GM20000 (cell line): ENCODE results near the gene HSPA1A.
"Not testable (repeated sequence)": the region's sequence is repeated elsewhere in the genome, so short reads cannot be mapped to it uniquely, and the experiment has no call there.

Source experiments
- DNase-seq: peaks from one replicate; pipeline ENCODE4 v3.0.0; 2012; ENCODE audit warnings: low spot score
- TF ChIP-seq, protein P1 (sequence below): IDR thresholded peaks from 2 replicates; pipeline ENCODE4 v1.5.1; 2012; ENCODE audit warnings: mild to moderate bottlenecking, control low read depth; ENCODE audit errors: extremely low read depth, missing control alignments

HSPA1A gene

DNA sequence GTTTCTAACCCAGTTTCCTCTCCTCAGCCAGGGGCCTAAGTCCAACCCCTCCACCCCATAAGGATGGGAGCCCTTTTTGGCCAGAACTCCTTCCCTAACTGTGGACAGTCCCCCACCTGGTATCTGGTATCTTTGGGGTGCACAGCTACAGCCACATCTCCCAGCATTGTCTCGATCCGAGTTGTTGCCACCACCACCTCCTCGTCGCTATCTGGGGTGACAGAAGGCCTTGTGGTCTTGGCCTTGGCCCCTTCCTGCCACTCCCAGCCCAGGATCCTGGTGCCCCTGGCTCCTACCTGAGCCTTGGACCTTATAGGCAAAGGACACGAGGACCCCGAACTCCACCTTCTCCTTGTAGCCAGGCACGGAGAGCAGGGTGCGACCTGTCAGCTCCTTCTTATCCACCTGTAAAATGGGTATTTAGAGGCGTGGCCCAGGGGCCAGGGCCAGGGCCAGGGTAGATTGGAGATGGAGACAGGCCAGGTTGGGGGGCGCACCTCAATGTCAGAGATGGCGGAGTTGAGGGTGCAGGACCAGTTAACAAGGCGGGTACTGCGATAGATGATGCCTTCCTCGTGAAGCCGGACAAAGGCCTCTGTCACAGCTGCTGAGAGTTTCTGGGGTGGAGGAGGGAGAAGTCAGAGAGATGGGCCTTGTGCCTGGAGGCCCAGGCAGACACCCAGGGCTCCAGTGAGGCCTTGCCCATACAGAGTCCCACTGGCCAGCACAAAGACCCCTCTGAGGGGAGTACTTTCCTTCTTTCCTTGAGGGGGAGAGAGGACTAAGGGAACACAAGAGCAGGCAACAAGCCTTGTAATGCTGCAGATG is 31.0 kb upstream of the HSPA1A start:
- TF ChIP-seq, protein P1, sequence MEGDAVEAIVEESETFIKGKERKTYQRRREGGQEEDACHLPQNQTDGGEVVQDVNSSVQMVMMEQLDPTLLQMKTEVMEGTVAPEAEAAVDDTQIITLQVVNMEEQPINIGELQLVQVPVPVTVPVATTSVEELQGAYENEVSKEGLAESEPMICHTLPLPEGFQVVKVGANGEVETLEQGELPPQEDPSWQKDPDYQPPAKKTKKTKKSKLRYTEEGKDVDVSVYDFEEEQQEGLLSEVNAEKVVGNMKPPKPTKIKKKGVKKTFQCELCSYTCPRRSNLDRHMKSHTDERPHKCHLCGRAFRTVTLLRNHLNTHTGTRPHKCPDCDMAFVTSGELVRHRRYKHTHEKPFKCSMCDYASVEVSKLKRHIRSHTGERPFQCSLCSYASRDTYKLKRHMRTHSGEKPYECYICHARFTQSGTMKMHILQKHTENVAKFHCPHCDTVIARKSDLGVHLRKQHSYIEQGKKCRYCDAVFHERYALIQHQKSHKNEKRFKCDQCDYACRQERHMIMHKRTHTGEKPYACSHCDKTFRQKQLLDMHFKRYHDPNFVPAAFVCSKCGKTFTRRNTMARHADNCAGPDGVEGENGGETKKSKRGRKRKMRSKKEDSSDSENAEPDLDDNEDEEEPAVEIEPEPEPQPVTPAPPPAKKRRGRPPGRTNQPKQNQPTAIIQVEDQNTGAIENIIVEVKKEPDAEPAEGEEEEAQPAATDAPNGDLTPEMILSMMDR = no peak

DNA sequence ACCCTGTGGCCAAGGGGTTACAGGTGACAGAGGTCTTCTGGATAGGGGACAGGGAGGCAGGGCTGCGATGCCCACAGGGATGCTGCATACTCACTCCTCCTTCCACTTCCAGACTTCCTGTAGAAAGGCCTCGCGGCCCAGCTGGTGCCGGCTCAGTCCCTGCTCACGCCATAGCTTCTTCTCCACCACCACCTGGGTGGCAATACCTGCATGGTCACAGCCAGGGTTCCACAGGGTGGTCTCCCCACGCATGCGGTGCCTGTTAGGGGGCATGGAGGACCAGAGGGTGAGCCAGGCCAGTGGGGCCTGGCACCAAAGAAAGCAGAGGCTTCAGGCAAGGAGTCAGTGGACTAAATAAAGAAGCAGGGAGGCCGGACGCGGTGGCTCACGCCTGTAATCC is 29.9 kb upstream of the HSPA1A start:
- TF ChIP-seq, protein P1 = no peak
- no peak for DNase-seq

More for the DNA sequence above, 31.0 kb upstream of the HSPA1A start:
- no peak for DNase-seq

DNA sequence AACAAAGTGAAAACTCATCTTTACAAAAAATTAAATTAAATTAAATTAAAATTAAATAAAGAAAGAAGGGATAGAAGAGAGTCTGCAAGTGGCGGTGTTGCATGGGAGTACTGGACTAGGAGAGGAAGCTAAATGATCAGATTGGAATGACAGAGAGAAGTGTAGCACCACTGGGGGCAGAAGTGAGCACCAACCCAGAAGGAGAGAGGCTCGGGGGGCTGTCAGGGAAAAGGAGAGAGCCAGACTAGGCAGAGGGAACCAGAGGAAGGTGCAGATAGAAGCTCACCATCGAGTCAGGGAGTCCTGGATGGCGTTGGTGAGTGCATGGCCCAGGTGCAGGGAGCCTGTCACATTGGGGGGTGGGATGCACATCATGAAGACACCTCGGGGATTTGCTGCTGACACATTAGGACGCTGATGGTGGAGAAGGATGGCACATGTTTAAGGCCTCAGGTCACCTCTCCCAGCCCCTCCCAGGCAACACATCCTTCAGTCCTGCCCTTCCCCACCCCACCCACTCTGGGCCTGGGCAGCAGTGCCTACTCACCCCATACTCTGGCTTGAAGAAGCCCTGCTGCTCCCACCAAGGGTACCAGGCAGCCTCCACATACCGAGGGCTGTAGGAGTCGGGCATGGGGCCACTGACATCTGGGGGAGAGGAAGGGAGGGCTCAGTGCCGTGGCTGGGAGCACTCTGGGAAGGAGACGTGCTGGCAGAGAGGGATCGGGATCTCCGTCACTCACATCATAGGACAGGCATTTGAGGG is 23.8 kb upstream of the HSPA1A start:
- DNase-seq = peak; percentile 70
- TF ChIP-seq, protein P1 = peak; percentile 39

DNA sequence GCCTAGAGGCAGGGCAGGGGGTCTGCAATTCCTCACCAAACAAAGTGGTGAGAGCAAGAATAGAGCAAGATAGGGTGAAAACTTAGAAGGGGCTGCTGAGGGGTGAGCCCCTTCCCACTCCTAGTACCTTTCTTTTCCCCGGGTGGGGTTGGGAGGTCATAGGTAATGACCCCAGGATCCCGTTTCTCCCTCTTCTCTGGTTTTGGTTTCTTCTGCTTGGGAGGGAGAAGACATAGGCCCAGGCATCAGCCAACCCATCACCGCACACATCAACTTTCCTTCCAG is 23.3 kb upstream of the HSPA1A start:
- no peak for DNase-seq
- TF ChIP-seq, protein P1 = no peak

DNA sequence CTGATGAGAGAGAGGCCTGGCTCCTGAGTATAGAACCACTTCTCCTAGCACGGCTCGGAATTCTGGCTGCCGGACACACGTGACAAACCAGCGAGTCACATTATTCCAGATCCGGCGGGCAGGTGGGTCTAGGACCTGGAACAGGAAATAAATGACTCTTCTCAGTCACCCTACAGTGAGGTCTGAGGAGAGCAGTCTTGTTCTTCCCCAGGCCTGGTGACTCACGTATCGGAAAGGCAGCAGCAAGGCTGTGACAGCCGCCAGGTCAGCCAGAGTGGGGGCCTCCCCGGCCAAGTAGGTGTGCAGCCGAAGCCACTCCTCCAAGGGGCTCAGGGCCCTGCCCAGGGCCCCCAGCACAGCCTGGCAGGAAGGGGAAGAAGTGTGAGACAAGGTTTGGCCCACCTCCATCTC is 22.6 kb upstream of the HSPA1A start:
- TF ChIP-seq, protein P1 = no peak
- no peak for DNase-seq

DNA sequence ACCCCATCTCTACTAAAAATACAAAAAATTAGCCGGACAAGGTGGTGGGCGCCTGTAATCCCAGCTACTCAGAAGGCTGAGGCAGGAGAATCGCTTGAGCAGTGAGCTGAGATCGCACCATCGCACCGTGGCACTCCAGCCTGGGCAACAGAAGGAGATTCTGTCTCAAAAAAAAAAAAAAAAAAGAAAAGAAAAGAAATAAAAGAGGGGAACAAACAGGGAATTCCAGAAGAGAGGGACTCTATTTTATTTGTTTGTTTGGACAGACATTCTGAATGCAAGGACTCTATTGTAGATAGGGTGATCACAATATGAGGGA is 21.5 kb upstream of the HSPA1A start:
- not testable (repeated sequence) for DNase-seq

DNA sequence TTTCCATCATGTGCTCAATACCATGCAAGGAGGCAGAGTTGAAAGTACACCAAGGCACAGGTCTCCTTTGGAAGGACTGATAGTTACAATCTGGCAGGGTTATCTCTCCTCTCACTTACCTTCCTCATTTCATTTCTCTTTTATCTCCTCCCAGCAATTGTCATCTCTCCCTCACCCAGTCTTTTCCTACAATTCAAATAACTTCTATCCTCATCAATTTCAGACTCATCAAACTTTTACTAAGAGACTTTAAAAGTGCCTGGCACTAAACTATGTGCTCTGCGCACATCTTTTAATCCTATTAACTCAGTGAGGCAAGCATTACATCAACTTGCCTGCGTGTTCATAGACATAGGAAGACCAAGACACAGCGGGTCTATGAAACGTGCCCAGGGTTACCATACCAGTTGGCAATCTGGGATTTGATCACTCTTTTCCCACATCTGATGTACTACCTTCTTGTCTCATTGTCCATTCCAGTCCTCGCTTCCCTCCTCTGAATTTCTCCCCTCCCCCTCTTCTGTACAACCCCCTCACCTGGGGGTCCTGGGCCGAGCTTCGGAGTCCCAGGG is 21.0 kb upstream of the HSPA1A start:
- TF ChIP-seq, protein P1 = no peak
- peak; percentile 34 for DNase-seq
